GM10248 (cell line): ENCODE results near the gene TIMM17B.
"Not testable (repeated sequence)": the region's sequence is repeated elsewhere in the genome, so short reads cannot be mapped to it uniquely, and the experiment has no call there.

Source experiments
- CTCF ChIA-PET: fragments of 300-600 bp; sonication (Branson Sonifier 250); formaldehyde crosslinking; extraction: SDS; loops from one replicate; lab custom pipeline; 2021; ENCODE audit warnings: antibody characterized with exemption; lab: Yijun Ruan, JAX
- POLR2A ChIA-PET: fragments of 350-650 bp; sonication (Branson Sonifier 250); formaldehyde crosslinking; extraction: SDS; loops from one replicate; lab custom pipeline; 2020; ENCODE audit warnings: antibody characterized with exemption; lab: Yijun Ruan, JAX
- DNase-seq: peaks from one replicate; pipeline ENCODE4 v3.0.0; 2012; ENCODE audit errors: extremely low spot score
- TF ChIP-seq, protein P1 (sequence below): IDR thresholded peaks from 2 replicates; pipeline ENCODE4 v1.5.1; 2012; ENCODE audit warnings: mild to moderate bottlenecking, low read depth; ENCODE audit errors: extremely low read depth, missing control alignments, control extremely low read depth

The TIMM17B gene

DNA sequence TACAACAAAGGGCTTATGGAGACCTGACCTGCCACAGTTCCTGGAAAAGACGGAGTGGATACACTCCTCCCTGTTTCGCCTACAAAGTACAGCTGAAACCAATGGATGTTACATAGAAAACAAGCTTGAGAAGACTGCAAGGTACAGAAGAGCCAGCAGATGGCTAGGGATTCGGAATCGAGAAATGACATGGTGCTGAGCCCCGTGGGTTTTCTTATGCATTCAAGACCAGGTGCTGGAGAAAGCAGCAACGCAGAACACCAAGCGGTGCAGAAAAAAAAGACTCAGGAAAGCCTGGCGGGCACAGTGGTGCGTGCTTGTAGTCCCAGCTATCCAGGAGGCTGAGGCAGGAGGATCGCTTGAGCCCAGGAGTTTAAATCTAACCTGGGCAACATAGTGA is 13.8 kb downstream of the TIMM17B start:
- no peak for DNase-seq
- POLR2A ChIA-PET: no interaction called here
- CTCF ChIA-PET: interaction anchor here (1.3 kb wide), 1 partner anchor 8 kb away, joined by 4 read pairs; no protein-coding TSS in a partner anchor
- TF ChIP-seq, protein P1, sequence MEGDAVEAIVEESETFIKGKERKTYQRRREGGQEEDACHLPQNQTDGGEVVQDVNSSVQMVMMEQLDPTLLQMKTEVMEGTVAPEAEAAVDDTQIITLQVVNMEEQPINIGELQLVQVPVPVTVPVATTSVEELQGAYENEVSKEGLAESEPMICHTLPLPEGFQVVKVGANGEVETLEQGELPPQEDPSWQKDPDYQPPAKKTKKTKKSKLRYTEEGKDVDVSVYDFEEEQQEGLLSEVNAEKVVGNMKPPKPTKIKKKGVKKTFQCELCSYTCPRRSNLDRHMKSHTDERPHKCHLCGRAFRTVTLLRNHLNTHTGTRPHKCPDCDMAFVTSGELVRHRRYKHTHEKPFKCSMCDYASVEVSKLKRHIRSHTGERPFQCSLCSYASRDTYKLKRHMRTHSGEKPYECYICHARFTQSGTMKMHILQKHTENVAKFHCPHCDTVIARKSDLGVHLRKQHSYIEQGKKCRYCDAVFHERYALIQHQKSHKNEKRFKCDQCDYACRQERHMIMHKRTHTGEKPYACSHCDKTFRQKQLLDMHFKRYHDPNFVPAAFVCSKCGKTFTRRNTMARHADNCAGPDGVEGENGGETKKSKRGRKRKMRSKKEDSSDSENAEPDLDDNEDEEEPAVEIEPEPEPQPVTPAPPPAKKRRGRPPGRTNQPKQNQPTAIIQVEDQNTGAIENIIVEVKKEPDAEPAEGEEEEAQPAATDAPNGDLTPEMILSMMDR: no peak

DNA sequence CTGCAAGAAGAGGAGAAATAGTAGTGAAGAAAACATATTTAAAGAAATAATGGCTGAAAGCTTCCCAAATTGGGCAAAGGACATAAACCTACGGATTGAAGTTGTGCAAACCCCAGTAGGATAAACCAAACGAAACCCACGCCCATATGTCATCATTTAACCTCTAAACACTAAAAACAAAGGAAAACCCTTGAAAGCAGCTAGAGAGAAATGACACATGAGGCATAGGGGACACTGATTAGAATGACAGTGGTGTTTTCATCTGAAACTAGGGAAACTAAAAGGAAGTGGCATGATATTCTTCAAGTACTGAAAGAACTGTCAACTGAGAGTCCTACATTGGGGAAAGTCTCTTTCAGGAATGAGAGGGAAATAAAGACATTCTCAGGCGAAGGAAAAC is 20.6 kb downstream of the TIMM17B start:
- CTCF ChIA-PET: interaction anchor here (1.0 kb wide), 1 partner anchor 10 kb away, joined by 3 read pairs; no protein-coding TSS in a partner anchor
- POLR2A ChIA-PET, DNase-seq: not testable (repeated sequence)

- DNase-seq, CTCF ChIA-PET, POLR2A ChIA-PET: not testable (repeated sequence)
These were observed 25.6 kb downstream of the TIMM17B start for GRCh38 chrX:48872017-48872416.

- CTCF ChIA-PET: no interaction called here
- TF ChIP-seq, protein P1: no peak
- POLR2A ChIA-PET: no interaction called here
- DNase-seq: no peak
These were observed 33.4 kb downstream of the TIMM17B start for GRCh38 chrX:48864210-48864609.

DNA sequence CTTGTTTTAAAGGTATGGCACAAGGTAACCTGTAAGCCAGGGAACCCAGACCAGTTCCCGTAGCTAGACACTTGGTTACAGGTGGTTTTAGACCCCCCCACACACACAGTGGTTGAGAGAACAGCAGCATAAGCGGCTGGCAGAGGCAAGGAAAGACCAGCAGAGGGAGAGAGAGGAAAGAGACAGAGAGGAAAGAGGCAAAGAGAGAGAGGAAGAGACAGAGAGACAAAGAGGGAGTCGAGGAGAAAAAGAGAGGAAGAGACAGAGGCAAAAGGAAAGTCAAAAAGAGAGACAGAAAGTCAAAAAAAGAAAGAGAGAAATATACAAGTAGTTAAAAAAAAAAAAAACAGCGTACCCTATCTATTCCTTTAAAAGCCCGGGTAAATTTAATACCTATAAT is 42.7 kb downstream of the TIMM17B start:
- TF ChIP-seq, protein P1: no peak
- DNase-seq: no peak
- CTCF ChIA-PET: no interaction called here
- POLR2A ChIA-PET: no interaction called here

DNA sequence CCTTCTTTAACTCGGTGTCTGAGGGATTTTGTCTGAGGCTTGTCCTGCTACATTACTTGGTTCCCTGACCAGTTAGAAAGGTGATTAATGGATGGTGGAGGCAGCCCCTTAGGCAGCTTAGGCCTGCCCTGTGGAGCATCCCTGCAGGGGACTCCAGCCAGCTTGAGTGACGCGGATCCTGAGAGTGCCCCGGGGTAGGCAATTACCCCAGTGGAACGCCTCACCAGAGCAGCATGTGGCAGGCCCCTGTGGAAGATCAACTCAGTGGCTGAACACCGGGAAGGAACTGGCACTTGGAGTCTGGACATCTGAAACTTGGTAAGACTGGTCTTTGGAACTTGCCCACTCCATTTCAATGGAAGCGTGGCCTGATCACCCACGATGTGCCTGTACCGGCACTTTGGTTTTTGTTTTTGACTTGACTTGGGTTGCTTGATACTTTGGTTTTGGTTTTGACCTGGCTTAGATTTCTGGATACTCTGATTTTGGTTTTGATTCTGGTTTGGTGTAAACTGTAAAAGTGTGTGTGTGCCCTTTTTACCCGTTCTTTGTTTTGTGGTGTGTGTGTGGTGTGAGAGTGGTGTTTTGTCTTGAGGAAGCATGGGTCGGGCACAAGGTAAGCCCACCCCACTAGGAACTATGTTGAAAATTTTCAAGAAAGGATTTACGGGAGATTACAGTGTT is 43.3 kb downstream of the TIMM17B start:
- POLR2A ChIA-PET, CTCF ChIA-PET, DNase-seq: not testable (repeated sequence)

- DNase-seq, POLR2A ChIA-PET, CTCF ChIA-PET: not testable (repeated sequence)
These were observed 44.1 kb downstream of the TIMM17B start for GRCh38 chrX:48853494-48853893.

GRCh38 chrX:48852857-48853256 is 44.7 kb downstream of the TIMM17B start:
- TF ChIP-seq, protein P1: no peak
- POLR2A ChIA-PET: no interaction called here
- CTCF ChIA-PET: no interaction called here

DNA sequence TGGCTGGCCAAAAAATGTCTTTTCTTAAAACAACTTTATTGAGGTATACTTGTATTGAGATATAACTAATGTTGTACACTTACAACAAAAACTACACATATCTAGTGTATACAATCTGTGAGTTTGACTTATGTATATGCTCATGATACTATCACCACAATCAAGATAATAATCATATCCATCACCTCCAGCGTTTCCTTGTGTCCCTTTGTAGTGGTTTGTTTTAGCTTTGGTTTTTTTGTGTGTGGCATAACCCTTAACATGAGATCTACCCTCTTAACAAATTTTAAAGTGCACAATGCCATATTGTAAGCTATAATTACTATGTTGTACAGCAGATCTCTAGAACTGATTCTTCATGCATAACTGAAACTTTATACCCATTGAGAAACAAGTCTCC is 48.7 kb downstream of the TIMM17B start:
- CTCF ChIA-PET: interaction anchor here (0.9 to 1.2 kb wide), 2 partner anchors 23 to 43 kb away, joined by 3 read pairs; partner anchors contain the start of gene ERAS
- TF ChIP-seq, protein P1: no peak
- no peak for DNase-seq
- POLR2A ChIA-PET: no interaction called here

More at GRCh38 chrX:48852857-48853256, 44.7 kb downstream of the TIMM17B start:
- no peak for DNase-seq
